Thyroid gland (tissue), 4 donors: ENCODE data around the gene CENPM. TPM values are rescaled to one million over a fixed set of nuclear protein-coding genes. Genes with fewer than 3 reads are reported as not detected.
A peak's percentile ranks its signal among the peaks of the same experiment; 100 is the strongest.

Experiments
- DNase-seq, 2 donors: peaks; one replicate each; pipeline ENCODE4 v3.0.0-alpha.2; 2019
- H3K27ac ChIP-seq, 3 donors: fragments of 200-600 bp; sonication (generic); 1 replicate in 2 of 3; 2 replicates in 1 of 3; pipeline ENCODE4 v1.5.1; 2016 to 2019; ENCODE audit warnings: mild to moderate bottlenecking in 1 of 3, moderate library complexity in 1 of 3
- H3K27me3 ChIP-seq: fragments of 200-600 bp; sonication (generic); one replicate; pipeline ENCODE4 v1.5.1; 2019
- H3K36me3 ChIP-seq, 2 donors: fragments of 200-600 bp; sonication (generic); one replicate each; pipeline ENCODE4 v1.5.1; 2016 to 2019
- H3K4me1 ChIP-seq, 2 donors: fragments of 200-600 bp; sonication (generic); one replicate each; pipeline ENCODE4 v1.5.1; 2017 to 2019
- H3K4me3 ChIP-seq, 3 donors: fragments of 200-600 bp; sonication (generic); replicated peaks in 1 of 3; 1 replicate in 2 of 3; 2 replicates in 1 of 3; pipeline ENCODE4 v1.5.1; 2016; ENCODE audit warnings: mild to moderate bottlenecking in 1 of 3
- H3K9me3 ChIP-seq: fragments of 200-600 bp; sonication (generic); one replicate; pipeline ENCODE4 v1.5.1; 2017
- POLR2A ChIP-seq, 2 donors: fragments of 450-650 bp; IDR thresholded peaks; one replicate each; pipeline ENCODE4 v1.6.1; 2017; ENCODE audit warnings: antibody characterized with exemption in 2 of 2, mild to moderate bottlenecking in 2 of 2, moderate library complexity in 1 of 2
- WGBS, 2 donors: methylation state at CpG; one replicate each; pipeline ENCODE4 v1.1.5; 2017; 5-methylcytosine and 5-hydroxymethylcytosine counted together
- intact Hi-C: fragments of 100-400 bp; cut with DNase I; formaldehyde crosslinking; loops from one replicate; pipeline ENCODE4 v1.15.1; 2023
- total RNA-seq, 4 donors: library from RNA; depleted of rRNA; stranded (reverse); fragments of >200 nt; gene quantifications; one replicate each; pipeline ENCODE4 v1.2.3, GENCODE V29; 2016
- TF ChIP-seq, protein P1 (sequence below), 6 experiments: fragments of 200-600 bp in 3 of 6; fragments of 450-650 bp in 3 of 6; sonication (generic) in 3 of 6; IDR thresholded peaks; one replicate each; pipeline ENCODE4 v1.5.1; 2016 to 2019; ENCODE audit warnings: antibody characterized with exemption in 6 of 6, mild to moderate bottlenecking in 2 of 6, inconsistent platforms in 1 of 6, moderate library complexity in 1 of 6

The CENPM gene
- total RNA-seq, 4 donors from 2014 or later: 0.56 TPM; not detected in 3

DNA sequence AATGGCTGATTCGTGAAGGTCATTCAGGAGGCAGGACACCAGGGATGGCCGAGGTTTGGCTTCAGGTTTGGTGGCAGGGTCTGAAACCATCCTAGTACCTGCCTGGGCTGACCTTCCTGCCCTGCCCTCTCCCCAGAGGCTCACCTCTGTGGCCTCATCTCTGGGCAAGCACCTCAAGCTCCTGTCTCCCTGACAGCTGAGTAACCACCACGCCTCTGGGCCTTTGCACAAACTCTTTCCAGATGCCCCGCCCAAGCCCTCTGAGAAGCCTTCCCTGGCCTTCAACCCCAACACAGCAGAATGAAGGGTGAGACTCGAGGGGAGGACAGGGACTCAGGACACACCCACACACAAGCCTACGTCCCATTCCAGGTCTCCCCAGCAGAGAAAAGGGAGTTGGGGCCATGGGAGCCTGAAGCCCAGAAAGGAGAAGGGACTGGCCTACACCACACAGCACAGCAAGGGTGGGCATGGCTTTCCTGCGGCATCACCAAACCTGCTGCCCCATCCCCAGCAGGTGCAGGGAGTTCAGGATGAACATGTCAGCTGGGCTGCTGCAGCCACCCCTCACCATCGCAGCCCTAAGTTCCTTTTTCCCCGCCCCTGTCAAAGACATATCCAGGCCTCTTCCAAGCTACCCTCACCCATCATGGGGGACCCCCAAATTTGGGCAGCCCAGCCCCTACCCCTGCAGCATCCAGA lies 34.5 kb downstream of the CENPM start:
- intact Hi-C loops: no loop called here
- peaks cover 13 to 32% of the 10 kb centered on the region in 2 donors for H3K4me1 ChIP-seq
- no peak for TF ChIP-seq POLR2A (IDR thresholded peaks at IDR 0.05)
- TF ChIP-seq, protein P1, sequence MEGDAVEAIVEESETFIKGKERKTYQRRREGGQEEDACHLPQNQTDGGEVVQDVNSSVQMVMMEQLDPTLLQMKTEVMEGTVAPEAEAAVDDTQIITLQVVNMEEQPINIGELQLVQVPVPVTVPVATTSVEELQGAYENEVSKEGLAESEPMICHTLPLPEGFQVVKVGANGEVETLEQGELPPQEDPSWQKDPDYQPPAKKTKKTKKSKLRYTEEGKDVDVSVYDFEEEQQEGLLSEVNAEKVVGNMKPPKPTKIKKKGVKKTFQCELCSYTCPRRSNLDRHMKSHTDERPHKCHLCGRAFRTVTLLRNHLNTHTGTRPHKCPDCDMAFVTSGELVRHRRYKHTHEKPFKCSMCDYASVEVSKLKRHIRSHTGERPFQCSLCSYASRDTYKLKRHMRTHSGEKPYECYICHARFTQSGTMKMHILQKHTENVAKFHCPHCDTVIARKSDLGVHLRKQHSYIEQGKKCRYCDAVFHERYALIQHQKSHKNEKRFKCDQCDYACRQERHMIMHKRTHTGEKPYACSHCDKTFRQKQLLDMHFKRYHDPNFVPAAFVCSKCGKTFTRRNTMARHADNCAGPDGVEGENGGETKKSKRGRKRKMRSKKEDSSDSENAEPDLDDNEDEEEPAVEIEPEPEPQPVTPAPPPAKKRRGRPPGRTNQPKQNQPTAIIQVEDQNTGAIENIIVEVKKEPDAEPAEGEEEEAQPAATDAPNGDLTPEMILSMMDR (IDR thresholded peaks at IDR 0.05): no peak
- H3K9me3 ChIP-seq: no peaks in the 10 kb centered on the region
- peaks cover 31% of the 10 kb centered on the region for H3K27me3 ChIP-seq
- H3K4me3 ChIP-seq: no peak overlapping the region
- WGBS, 2 donors: 72 to 80% methylated on average over 5 to 8 of the region's 9 CpGs
- H3K27ac ChIP-seq: no peak overlapping the region
- DNase-seq: no peak
- no peaks in the 10 kb centered on the region for H3K36me3 ChIP-seq

DNA sequence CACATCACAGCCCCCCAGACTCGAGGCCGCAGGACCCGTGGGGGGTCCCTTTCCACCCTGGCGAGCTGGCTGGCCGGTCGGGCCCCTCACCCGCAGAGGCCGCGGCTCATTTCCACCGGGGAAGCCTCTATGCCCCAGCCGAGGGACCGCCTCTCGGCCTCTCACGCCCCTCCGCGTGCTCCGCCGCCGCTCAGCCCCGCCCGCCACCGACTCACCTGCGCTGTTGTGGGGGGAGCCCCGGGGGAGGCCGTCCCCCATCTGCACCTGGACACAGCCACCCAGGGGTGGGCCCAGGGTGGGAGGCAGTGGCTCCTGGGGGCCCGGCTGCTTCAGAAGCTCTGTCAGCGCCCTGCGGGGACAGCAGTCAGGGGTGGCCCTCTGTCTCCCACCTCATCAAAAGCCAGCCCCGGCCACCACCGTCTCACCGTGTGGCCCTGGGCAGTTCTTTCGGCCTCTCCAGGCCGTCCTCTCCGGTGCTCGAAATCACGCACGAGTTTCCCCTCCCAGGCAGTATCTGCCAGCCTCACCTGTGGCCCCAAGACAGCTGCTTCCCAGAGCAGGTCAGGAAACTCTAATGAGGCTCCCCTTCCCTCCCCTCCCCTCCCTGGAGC lies 35.8 kb downstream of the CENPM start:
- Histone ChIP-seq H3K27ac (no peak overlapping the region), H3K4me3 (peak overlapping the region in 1 of 3 donors; percentile 12), H3K36me3 (no peaks in the 10 kb centered on the region), H3K27me3 (peaks cover 28% of the 10 kb centered on the region), H3K9me3 (no peaks in the 10 kb centered on the region), H3K4me1 (peaks cover 13 to 32% of the 10 kb centered on the region in 2 donors)
- intact Hi-C loops: no loop called here
- TF ChIP-seq POLR2A (IDR thresholded peaks at IDR 0.05): no peak
- TF ChIP-seq, protein P1 (IDR thresholded peaks at IDR 0.05): no peak
- no peak for DNase-seq
- 16 to 23% methylated on average over 9 to 11 of the region's 37 CpGs for WGBS, 2 donors

DNA sequence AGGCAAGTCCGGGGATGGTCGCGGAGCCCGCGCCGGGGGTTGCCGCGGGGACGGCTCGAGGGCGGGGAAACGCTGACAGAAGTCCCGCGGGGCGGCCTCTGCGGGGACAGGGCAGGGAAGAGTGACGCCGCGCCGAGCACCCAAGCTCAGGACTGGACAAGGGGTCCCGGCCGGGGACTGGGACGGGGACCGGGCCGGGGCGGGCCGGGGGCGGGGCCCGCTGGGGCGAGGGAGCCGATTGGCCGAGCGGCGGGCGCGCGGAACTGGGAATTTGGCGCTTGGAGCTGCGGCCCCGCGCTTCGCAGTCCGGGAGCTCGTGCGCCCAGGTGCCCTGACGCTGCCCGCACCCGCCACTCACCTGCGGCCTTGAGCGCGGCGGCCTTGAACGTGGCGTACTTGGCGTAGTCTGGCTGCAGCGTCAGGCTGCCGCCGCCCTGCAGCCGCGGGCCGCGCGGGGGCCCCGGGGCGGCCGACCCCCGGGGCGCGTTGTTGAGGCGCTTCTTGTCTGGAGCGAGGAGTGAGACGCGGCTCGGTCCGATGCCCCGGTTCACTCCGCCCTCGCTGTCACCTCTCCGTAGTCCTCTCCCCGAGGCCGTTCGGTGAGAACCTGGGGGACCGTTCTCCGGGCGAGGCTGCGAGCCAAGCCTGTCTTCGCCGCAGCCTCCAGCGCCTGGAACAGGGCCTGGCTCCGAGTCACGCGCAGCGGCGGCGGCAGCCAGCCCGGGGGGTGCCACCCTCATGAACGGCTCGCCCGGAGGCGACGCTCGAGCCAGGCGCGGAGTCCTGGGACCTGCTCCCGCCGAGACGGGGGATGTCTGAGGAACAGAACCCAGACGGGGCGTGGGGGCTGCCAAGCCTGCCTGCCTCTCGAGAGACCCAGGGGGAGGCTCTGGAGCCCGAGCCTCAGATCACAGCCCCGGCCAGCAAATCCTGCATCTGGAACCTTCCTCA lies 36.6 kb downstream of the CENPM start:
- H3K27me3 ChIP-seq: peaks cover 22% of the 10 kb centered on the region
- DNase-seq: peak; percentile 29 to 42
- H3K4me1 ChIP-seq: peaks cover 13 to 31% of the 10 kb centered on the region in 2 donors
- no peak overlapping the region for H3K27ac ChIP-seq
- TF ChIP-seq, protein P1 (IDR thresholded peaks at IDR 0.05): no peak
- no peak for TF ChIP-seq POLR2A (IDR thresholded peaks at IDR 0.05)
- intact Hi-C loops: no loop called here
- peak overlapping the region in 1 of 3 donors; percentile 12 for H3K4me3 ChIP-seq
- H3K9me3 ChIP-seq: no peaks in the 10 kb centered on the region
- peaks cover 3 to 5% of the 10 kb centered on the region in 2 donors for H3K36me3 ChIP-seq
- WGBS, 2 donors: 1 to 4% methylated on average over 15 to 41 of the region's 112 CpGs

DNA sequence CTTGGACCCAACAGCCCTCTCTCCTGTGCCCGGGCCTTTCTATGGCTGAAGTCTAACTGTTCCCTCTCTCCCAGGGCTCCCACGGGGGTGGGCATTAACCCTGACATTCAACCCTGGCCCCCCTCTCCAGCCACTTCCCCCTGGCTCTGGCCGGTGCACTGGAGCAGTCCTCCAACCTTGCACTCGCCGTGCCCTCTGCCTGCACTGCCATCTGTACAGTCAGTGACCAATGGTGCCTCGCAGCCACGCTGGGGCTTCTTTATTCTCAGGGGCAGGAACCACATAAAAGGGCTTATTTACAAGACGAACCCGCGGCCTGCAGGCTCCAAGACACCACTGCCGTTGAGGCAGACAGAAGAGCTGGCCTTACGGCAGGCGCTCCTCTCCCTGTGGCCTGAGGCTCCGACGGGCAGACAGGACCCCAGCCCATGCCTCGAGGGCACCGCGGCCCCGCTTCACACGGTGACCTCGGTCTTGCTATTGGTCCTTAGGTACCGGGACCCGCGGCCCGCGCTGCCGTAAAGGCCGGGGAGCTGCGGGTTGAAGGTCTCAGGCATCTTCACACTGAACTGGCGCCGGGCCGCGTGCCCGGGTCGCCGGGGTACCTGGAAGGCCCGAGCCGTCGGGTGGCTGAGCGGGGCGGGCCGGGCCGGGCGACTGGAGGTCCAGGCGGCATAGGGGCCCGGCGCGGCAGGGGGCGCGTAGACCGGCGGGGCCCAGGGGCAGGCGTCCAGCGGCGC lies 37.5 kb downstream of the CENPM start:
- TF ChIP-seq, protein P1 (IDR thresholded peaks at IDR 0.05): no peak
- TF ChIP-seq POLR2A (IDR thresholded peaks at IDR 0.05): no peak
- Histone ChIP-seq H3K27me3 (peaks cover 20% of the 10 kb centered on the region), H3K4me1 (peaks cover 9 to 23% of the 10 kb centered on the region in 2 donors), H3K27ac (no peak overlapping the region), H3K36me3 (peaks cover 9 to 14% of the 10 kb centered on the region in 2 donors), H3K4me3 (no peak overlapping the region), H3K9me3 (no peaks in the 10 kb centered on the region)
- intact Hi-C loops: no loop called here
- WGBS, 2 donors: 49% methylated on average over 8 to 18 of the region's 55 CpGs
- DNase-seq: no peak
